LHCN-M2 (cell line): ENCODE results near the gene HIPK3. TPM values are rescaled to one million over a fixed set of nuclear protein-coding genes. Genes with fewer than 3 reads are reported as not detected.

Source experiments
- DNase-seq: peaks from one replicate; pipeline ENCODE4 v3.0.0-alpha.2; 2012; ENCODE audit warnings: low read depth
- total RNA-seq: library from RNA; depleted of rRNA; stranded (reverse); fragments of >200 nt; gene quantifications from 2 replicates; pipeline ENCODE4 v1.2.3, GENCODE V29; 2014; rRNA removed

HIPK3 gene
- total RNA-seq, 1 experiment from 2014 or later: 52.4 TPM

DNA sequence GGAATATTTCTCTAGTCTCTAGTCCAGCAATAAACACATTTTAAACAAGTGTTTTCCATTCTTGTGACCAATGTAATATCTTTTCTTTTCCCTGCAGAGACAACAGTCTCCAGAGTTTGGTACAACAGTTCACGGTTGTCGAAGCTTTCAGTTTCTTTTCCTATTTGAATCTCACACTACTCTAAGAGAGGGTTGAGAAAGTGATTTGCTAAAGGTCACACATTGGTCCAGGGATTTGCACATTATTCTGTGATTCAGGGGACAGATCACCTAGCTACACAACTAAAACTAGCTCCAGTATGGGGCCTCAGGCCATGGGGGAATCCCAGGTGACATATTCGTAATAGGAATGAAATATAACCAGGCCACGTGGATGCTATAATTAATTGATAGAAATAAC is 132.5 kb downstream of the HIPK3 start:
- no peak for DNase-seq

DNA sequence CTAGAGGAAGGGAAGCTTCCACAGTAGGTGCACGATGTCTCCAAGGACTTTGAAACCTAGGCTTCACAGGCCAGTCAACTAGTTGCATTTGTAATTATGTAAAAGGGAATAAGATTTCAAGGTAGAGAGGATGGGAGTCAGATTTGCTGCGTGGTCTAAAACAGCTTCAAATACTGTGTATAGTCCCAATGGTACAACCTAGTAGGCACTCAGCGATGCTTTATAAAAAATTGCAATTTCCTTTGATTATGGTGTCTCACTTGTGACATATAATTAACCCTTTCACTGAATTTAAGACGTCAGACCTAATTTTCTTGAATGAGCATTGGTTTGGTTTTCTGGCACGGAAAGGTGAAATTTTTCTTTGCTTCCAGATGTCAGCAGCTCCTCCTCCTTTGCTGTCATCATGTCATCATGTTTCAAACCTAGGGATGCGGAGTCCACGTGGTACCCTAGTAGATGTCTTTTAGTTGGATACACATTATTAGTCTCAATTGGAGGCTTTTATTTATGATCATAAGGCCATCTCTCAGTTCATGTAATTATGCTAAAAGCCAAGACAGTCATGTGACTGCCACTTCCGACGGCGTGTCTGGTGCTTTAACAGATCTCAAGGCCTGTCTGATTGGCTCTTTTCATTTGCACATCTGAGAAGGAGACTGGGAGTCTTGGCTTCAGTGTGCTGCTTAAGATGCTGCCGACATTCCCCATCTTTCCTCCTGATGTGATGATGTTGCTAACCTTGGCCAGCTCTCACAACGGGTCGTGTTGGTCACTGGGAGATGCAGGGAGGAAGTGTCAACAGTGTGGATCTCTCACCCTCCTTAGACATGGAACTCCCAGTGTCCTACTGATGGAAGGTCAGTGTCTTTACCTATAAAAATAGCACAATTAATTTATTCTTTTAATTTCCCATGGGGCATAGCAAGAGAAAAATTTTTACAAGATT is 134.0 kb downstream of the HIPK3 start:
- DNase-seq: no peak

DNA sequence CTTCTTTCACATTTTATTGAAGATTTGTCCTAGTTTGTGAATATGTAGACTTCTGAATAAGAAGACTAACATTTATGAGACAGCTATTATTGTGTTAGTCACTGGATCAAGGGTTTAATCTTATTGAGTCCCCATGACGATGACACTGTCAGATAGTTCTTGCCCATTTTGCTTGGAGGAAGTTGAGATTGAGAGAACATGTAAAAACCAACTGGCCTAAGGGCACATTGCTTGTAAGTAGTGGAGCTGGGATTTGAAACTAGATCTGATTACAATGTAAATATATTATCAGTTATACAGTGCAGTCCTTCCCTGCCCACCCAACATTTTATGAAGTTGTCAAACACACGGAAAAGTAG is 134.7 kb downstream of the HIPK3 start:
- DNase-seq: no peak

DNA sequence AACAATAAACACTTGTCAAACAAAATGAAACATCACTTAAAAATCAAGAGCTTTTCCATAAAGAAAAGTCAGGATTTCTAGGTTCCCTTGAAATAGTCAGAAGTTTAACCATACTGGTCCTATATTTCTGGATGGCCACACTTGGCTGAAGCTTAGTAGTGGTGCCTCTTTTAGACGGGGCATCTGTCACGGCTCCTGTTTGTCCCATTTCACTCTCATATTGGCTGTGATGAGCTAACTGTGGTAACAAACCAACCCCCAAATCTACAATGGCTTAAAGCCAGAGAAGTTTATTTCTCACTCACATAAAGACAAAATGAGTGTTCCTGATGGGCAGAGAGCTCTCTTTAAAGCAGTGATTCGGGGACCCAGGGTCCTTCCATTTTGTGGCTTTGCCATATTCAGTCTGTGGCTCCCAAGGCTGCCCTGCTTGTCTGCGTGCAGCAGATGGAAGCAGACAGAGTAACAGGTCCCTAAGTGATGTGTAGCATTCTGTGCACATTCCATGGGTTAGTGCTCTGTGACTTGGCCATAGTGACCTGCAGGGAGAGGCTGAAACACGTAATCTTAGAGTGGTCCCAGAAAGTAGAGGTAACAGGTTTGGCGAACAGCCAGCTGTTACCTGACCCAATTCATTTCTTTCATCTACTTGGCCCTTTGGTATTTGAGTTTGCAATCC is 137.4 kb downstream of the HIPK3 start:
- no peak for DNase-seq

DNA sequence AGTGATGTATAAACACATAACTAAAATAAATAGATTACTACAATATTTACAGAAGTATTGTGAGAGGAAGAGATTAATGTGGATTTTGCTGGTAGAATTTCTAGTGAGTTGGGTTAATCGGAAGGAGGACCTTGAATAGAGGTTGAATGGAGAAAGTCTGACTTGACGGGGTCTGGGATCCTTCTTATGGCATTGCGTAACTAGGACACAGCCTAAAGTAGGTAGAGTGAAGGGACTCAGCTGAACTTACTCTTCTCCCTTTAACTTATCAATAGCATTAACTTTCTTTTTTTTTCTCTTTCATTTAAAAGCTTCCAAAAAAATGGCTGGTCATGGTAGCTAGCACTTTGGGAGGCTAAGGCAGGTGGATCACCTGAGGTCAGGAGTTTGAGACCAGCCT is 139.2 kb downstream of the HIPK3 start:
- no peak for DNase-seq

DNA sequence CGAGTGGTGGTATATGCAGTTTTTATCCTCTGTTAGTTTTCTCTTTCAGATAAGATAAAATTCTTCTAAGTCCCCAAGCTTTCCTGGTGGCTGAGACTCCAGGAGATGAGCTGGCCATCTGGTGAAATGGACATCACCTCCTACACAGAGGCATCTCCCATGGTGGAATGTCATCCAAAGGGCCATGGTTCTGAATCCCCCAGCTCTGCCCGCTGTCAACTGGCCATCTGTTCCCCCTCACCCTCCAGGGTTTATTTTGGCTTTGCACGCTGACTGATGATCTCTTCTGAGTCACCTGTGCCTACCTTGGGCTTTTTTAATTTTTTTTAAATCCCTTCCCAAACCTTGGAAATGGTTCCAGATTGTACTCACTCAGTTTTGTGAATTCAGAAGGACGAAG is 142.2 kb downstream of the HIPK3 start:
- no peak for DNase-seq

DNA sequence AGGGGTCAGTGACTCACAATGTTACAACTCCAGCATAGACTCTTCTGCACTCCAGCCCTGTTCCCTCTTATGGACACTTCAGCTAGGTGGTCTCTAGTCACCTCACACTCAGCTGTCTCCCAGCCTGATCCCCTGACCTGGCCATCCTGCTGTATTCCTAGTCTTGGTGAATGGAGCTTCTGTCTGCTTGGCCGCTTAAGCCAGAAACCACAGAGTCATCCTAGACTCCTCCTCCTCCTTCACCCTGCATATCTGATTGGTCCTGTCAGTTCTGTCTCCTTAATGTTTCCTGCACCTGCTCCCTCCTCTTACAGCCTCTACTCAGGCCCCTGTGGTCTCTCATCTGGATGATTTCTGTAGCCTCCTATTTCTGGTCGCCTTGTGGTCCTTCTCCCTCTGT is 144.9 kb downstream of the HIPK3 start:
- DNase-seq: peak; percentile 30

DNA sequence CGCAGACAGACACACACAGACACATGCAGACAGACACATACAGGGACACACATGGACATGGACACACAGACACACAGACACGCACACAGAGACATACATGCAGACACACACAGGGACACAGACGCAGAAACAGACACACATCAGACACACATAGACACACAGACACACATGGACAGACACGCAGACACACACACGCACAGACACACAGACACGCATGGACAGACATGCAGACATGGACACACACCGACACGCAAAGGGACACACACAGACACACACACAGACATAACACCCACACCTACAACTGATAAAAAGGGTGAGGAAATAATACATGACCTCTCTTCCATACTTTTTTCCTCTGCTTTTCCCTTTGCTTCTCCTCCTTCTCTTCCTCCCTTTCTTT is 146.2 kb downstream of the HIPK3 start:
- no peak for DNase-seq

DNA sequence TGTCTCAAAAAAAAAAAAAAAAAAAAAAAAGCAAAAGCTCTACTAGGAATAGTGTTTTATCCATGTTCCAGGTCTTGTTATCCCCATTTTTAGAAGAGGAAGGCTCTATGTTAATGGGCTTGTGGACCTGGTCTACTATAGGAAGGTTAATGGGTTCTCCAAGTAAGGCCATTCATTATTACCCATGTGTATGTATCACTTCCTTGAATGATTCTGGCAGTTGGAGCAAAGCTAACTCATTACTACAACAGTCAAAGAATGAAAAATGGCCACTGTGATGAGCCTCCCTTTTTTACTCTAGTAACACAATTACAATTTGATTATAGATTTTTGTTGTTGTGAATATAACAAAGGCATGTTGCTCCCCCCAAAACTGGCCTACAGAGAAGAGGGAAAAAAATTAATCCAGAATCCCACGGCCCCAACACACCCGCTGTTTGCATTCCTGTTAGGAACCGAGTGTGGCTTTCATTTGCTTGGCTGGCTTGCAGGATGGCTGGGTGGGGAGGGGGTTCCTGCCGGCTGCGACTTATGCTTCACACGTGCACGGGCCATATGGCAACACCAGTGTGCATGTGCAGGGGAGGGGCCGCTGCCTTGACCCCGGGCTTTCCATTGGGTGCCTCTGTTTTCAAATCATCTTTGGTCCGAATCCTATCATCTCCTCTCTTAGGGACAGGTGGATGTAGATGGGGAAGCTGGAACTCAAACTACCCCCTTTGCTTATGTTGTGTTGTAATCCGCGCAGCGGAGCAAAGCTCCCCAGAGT is 148.8 kb downstream of the HIPK3 start:
- no peak for DNase-seq

Other genes with a start within 250 kb of the HIPK3 start
- gene DEPDC7, start 241.5 kb upstream of the HIPK3 start, total RNA-seq: 49.0 and 53.8 TPM in 2 replicates
- 32.6 and 37.5 TPM in 2 replicates for gene TCP11L1, start 217.8 kb upstream of the HIPK3 start, total RNA-seq
- 29.2 and 35.3 TPM in 2 replicates for gene CSTF3, start 95.9 kb upstream of the HIPK3 start, total RNA-seq
- gene KIAA1549L, start 118.7 kb downstream of the HIPK3 start, total RNA-seq: 10.7 and 11.4 TPM in 2 replicates